ENCODE results near the gene ZNF385B. TPM values are rescaled to one million over a fixed set of nuclear protein-coding genes. Genes with fewer than 3 reads are reported as not detected.

The ZNF385B gene
- total and polyA plus RNA-seq, 4 donors: 13.5 to 70.8 (median 45.2) TPM

DNA sequence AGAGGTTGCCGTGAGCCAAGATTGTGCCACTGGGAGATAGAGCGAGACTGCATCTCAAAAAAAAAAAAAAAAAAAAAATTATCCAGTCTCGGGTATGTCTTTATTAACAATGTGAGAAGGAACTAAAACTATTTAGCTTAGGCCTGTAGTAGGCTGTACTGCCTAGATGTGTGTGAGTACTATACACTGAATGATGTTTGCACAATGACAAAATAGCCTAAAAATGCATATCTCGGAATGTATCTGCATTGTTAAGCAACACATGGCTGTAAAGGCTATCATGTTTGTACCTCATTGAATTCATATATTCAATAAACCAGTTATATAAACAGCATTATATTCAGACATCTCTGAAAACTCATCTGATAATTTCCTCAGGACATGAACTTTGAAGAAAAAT lies 405.6 kb downstream of the ZNF385B start:
- 93 to 95% methylated on average over 4 of the region's 4 CpGs for WGBS, 2 donors
- TF ChIP-seq, protein P1, sequence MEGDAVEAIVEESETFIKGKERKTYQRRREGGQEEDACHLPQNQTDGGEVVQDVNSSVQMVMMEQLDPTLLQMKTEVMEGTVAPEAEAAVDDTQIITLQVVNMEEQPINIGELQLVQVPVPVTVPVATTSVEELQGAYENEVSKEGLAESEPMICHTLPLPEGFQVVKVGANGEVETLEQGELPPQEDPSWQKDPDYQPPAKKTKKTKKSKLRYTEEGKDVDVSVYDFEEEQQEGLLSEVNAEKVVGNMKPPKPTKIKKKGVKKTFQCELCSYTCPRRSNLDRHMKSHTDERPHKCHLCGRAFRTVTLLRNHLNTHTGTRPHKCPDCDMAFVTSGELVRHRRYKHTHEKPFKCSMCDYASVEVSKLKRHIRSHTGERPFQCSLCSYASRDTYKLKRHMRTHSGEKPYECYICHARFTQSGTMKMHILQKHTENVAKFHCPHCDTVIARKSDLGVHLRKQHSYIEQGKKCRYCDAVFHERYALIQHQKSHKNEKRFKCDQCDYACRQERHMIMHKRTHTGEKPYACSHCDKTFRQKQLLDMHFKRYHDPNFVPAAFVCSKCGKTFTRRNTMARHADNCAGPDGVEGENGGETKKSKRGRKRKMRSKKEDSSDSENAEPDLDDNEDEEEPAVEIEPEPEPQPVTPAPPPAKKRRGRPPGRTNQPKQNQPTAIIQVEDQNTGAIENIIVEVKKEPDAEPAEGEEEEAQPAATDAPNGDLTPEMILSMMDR (IDR thresholded peaks at IDR 0.05; ENCODE audit: control extremely low read depth, extremely low read depth): no peak
- DNase-seq: no peak

DNA sequence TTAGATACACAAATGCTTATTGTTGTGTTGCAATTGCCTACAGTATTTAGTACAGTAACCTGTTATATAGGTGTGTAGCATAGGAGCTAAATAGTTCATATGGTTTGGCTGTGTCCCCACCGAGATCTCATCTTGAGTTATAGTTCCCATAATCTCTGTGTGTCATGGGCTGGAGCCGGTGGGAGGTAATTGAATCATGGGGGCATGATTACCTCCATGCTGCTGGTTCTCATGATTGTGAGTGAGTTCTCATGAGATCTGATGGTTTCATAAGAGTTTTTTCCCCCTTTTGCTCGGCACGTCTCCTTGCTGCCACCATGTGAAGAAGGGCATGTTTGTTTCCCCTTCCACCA lies 406.3 kb downstream of the ZNF385B start:
- 85 to 89% methylated on average over 4 of the region's 4 CpGs for WGBS, 2 donors

More for the DNA sequence above, 405.6 kb downstream of the ZNF385B start:
- H3K27me3 ChIP-seq (ENCODE audit: control insufficient read depth in 3 of 3, insufficient read depth in 3 of 3, low read length in 2 of 3): no peaks in the 10 kb centered on the region
- H3K9ac ChIP-seq (ENCODE audit: insufficient read depth in 1 of 2, low read length in 2 of 2): no peak overlapping the region
- H3K27ac ChIP-seq (ENCODE audit: low read depth in 1 of 2, low read length in 1 of 2): no peak overlapping the region
- H3K4me3 ChIP-seq: no peak overlapping the region
- no peaks in the 10 kb centered on the region for H3K4me1 ChIP-seq (ENCODE audit: control insufficient read depth in 5 of 5, insufficient read depth in 5 of 5, low read length in 5 of 5)
- ATAC-seq (ENCODE audit: insufficient read depth, low FRiP score): no peak
- no peaks in the 10 kb centered on the region for H3K36me3 ChIP-seq (ENCODE audit: control insufficient read depth in 4 of 4, insufficient read depth in 4 of 4, low read length in 4 of 4)
- peaks cover 0 to 3% (median 1%) of the 10 kb centered on the region in 4 donors for H3K9me3 ChIP-seq (ENCODE audit: control insufficient read depth in 4 of 4, insufficient read depth in 3 of 4, low read length in 3 of 4)

DNA sequence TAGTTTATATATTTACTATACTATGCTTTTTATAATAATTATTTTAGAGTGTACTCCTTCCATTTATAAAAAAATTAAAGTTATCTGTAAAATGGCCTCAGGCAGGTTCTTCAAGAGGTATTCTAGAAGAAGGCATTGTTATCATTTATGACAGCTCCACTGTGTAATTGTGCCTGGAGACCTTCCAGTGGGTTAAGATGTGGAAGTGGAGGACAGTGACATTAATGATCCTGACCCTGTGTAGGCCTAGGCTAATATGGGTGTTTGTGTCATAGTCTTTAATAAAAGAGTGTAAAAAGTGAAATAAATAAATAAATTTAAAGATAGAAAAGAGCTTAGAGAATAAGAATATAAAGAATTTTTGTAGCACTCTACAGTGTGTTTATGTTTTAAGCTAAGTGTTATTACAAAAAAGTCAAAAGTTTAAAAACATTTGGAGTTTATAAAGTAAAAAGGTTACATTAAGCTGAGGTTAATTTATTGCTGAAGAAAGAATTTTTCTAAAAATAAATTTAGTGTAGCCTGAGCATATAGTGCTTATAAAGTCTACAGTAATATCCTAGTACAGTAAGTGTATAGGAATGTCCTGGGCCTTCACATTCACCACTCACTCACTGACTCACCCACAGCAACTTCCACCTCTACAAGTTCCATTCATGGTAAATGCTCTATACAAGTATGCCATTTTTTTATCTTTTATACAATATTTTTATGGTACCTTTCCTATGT lies 406.8 kb downstream of the ZNF385B start:
- ATAC-seq (ENCODE audit: insufficient read depth, low FRiP score) (no peak), DNase-seq (no peak)
- Histone ChIP-seq H3K9me3 (ENCODE audit: control insufficient read depth in 4 of 4, insufficient read depth in 3 of 4, low read length in 3 of 4) (peaks cover 0 to 3% (median 1%) of the 10 kb centered on the region in 4 donors), H3K4me1 (ENCODE audit: control insufficient read depth in 5 of 5, insufficient read depth in 5 of 5, low read length in 5 of 5) (no peaks in the 10 kb centered on the region), H3K27me3 (ENCODE audit: control insufficient read depth in 3 of 3, insufficient read depth in 3 of 3, low read length in 2 of 3) (no peaks in the 10 kb centered on the region), H3K27ac (ENCODE audit: low read depth in 1 of 2, low read length in 1 of 2) (no peak overlapping the region), H3K4me3 (no peak overlapping the region), H3K9ac (ENCODE audit: insufficient read depth in 1 of 2, low read length in 2 of 2) (no peak overlapping the region), H3K36me3 (ENCODE audit: control insufficient read depth in 4 of 4, insufficient read depth in 4 of 4, low read length in 4 of 4) (no peaks in the 10 kb centered on the region)
- TF ChIP-seq, protein P1 (IDR thresholded peaks at IDR 0.05; ENCODE audit: control extremely low read depth, extremely low read depth): no peak

More for the DNA sequence above, 406.3 kb downstream of the ZNF385B start:
- H3K36me3 ChIP-seq (ENCODE audit: control insufficient read depth in 4 of 4, insufficient read depth in 4 of 4, low read length in 4 of 4): no peaks in the 10 kb centered on the region
- no peaks in the 10 kb centered on the region for H3K27me3 ChIP-seq (ENCODE audit: control insufficient read depth in 3 of 3, insufficient read depth in 3 of 3, low read length in 2 of 3)
- H3K27ac ChIP-seq (ENCODE audit: low read depth in 1 of 2, low read length in 1 of 2): no peak overlapping the region
- peaks cover 0 to 3% (median 1%) of the 10 kb centered on the region in 4 donors for H3K9me3 ChIP-seq (ENCODE audit: control insufficient read depth in 4 of 4, insufficient read depth in 3 of 4, low read length in 3 of 4)
- no peak for ATAC-seq (ENCODE audit: insufficient read depth, low FRiP score)
- H3K9ac ChIP-seq (ENCODE audit: insufficient read depth in 1 of 2, low read length in 2 of 2): no peak overlapping the region
- DNase-seq: no peak
- H3K4me3 ChIP-seq: no peak overlapping the region
- TF ChIP-seq, protein P1 (IDR thresholded peaks at IDR 0.05; ENCODE audit: control extremely low read depth, extremely low read depth): no peak
- no peaks in the 10 kb centered on the region for H3K4me1 ChIP-seq (ENCODE audit: control insufficient read depth in 5 of 5, insufficient read depth in 5 of 5, low read length in 5 of 5)

DNA sequence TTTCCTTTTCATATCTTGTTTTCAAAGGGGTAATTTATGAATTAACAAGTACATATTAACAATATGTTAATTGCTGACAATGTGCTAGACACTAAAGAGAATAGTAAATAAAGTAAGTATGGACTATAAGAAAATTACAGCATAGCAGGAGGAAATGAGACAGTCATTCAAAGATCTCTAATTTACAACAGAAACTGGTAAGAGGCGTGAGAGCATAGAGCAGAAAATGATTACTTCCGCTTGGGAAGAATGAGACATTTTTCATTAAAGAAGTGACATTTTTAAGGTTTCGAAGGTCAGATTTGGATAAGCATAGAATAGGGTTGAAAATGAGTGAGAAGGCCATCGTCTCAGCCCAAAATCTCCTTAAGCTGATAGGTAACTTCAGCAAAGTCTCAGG lies 412.4 kb downstream of the ZNF385B start:
- ATAC-seq (ENCODE audit: insufficient read depth, low FRiP score) (no peak), DNase-seq (no peak)
- Histone ChIP-seq H3K9me3 (ENCODE audit: control insufficient read depth in 4 of 4, insufficient read depth in 3 of 4, low read length in 3 of 4) (no peaks in the 10 kb centered on the region), H3K4me1 (ENCODE audit: control insufficient read depth in 5 of 5, insufficient read depth in 5 of 5, low read length in 5 of 5) (peaks cover 0 to under 1% (median 0%) of the 10 kb centered on the region in 5 donors), H3K36me3 (ENCODE audit: control insufficient read depth in 4 of 4, insufficient read depth in 4 of 4, low read length in 4 of 4) (no peaks in the 10 kb centered on the region), H3K27ac (ENCODE audit: low read depth in 1 of 2, low read length in 1 of 2) (no peak overlapping the region), H3K4me3 (no peak overlapping the region), H3K27me3 (ENCODE audit: control insufficient read depth in 3 of 3, insufficient read depth in 3 of 3, low read length in 2 of 3) (no peaks in the 10 kb centered on the region), H3K9ac (ENCODE audit: insufficient read depth in 1 of 2, low read length in 2 of 2) (no peak overlapping the region)
- TF ChIP-seq, protein P1 (IDR thresholded peaks at IDR 0.05; ENCODE audit: control extremely low read depth, extremely low read depth): no peak
- WGBS, 2 donors: 89 to 94% methylated on average over 4 of the region's 4 CpGs

Data from lung (tissue), 12 donors.